Measurements from ENCODE around the gene MRPS2.

GRCh38 chr9:135552021-135552697, 51.7 kb downstream of the MRPS2 start:
- no peak for TF ChIP-seq CTCF (IDR thresholded peaks at IDR 0.05)
- TF ChIP-seq KDM1A (IDR thresholded peaks at IDR 0.05; ENCODE audit: low read depth): no peak
- no peak for TF ChIP-seq REST (IDR thresholded peaks at IDR 0.05)
- TF ChIP-seq, protein P1, sequence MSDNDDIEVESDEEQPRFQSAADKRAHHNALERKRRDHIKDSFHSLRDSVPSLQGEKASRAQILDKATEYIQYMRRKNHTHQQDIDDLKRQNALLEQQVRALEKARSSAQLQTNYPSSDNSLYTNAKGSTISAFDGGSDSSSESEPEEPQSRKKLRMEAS (IDR thresholded peaks at IDR 0.05): no peak
- no peak for TF ChIP-seq CHD2 (IDR thresholded peaks at IDR 0.05; ENCODE audit: low read length, partially characterized antibody)
- TF ChIP-seq POLR2A (IDR thresholded peaks at IDR 0.05; ENCODE audit: low read length): no peak
- TF ChIP-seq, protein P2, sequence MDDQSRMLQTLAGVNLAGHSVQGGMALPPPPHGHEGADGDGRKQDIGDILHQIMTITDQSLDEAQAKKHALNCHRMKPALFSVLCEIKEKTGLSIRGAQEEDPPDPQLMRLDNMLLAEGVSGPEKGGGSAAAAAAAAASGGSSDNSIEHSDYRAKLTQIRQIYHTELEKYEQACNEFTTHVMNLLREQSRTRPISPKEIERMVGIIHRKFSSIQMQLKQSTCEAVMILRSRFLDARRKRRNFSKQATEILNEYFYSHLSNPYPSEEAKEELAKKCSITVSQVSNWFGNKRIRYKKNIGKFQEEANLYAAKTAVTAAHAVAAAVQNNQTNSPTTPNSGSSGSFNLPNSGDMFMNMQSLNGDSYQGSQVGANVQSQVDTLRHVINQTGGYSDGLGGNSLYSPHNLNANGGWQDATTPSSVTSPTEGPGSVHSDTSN (IDR thresholded peaks at IDR 0.05): no peak
- TF ChIP-seq EHMT2 (IDR thresholded peaks at IDR 0.05; ENCODE audit: low read depth): no peak
- no peak for TF ChIP-seq RNF2 (IDR thresholded peaks at IDR 0.05; ENCODE audit: borderline replicate concordance, low read depth)

All from A549 (cell line).